ENCODE data around the gene RIPPLY3.

The RIPPLY3 gene

DNA sequence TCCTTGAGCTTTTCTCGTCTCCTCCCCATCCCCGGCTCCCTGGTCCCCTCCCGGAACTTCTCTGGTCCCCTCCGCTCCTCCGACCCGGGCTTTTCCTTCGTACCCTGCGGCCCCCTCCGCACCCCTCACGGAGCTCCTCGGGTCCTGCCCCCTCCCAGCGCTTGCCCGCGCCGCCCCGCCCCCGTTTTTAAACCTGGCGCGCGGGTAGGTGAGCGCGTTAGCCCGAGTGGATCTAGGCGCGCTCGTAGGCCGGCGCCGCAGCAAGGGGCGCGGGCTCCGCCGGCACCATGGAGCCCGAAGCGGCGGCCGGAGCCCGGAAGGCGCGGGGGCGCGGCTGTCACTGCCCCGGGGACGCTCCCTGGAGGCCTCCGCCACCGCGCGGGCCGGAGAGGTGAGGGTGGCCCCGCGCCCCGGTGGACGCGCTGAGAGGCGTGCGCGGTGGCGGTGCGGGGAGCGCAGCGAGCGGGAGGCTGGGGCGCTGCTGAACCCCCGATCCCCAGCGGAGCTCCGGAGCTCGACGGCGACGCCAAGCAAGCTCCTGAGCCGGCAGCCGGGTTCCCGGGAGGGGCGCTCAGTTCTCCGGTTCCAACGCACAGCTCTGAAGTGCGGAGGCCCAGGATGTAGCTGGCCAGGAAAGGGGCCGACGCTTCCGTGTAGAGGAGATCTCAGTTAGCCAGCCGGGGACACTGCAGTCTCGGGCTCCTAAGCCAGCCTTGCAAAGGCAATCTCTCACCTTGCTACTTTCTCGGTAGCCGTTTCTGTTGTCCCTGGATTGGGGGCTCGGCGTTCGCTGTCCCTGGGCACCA, at the start of gene RIPPLY3:
RIPPLY3 (plus strand) TSS at position 217 of the 806 bp plus-strand sequence; CDS start at position 288, 71 bp downstream.
- Mint-ChIP-seq H3K27ac (ENCODE audit: low read depth) (no peak within 1 kb of the TSS), H3K27me3 (peaks cover 17% of the 10 kb centered on the region), H3K9me3 (no peaks in the 10 kb centered on the region), H3K4me3 (peak within 1 kb of the TSS; percentile 59), H3K36me3 (ENCODE audit: insufficient read depth) (no peaks in the 10 kb centered on the region), H3K4me1 (peaks cover 5% of the 10 kb centered on the region)
- DNase-seq (ENCODE audit: low spot score in 2 of 2), result no peak
- ATAC-seq (replicated peaks; ENCODE audit: extremely low read depth, poor library complexity, severe bottlenecking), result no peak

GRCh38 chr21:36959020-36959835, 47.3 kb upstream of the RIPPLY3 start:
- ATAC-seq (replicated peaks; ENCODE audit: extremely low read depth, poor library complexity, severe bottlenecking) (no peak), DNase-seq (ENCODE audit: low spot score in 2 of 2) (no peak)
- Mint-ChIP-seq H3K27me3 (no peaks in the 10 kb centered on the region), H3K36me3 (ENCODE audit: insufficient read depth) (peaks cover 12% of the 10 kb centered on the region), H3K4me1 (peaks cover 7% of the 10 kb centered on the region), H3K9me3 (no peaks in the 10 kb centered on the region), H3K4me3 (no peak overlapping the region), H3K27ac (ENCODE audit: low read depth) (no peak overlapping the region)

- ATAC-seq (replicated peaks; ENCODE audit: extremely low read depth, poor library complexity, severe bottlenecking) (no peak), DNase-seq (ENCODE audit: low spot score in 2 of 2) (no peak)
- Mint-ChIP-seq H3K4me1 (peaks cover 20% of the 10 kb centered on the region), H3K4me3 (no peak overlapping the region), H3K27ac (ENCODE audit: low read depth) (peak overlapping the region; percentile 1), H3K9me3 (no peaks in the 10 kb centered on the region), H3K36me3 (ENCODE audit: insufficient read depth) (peaks cover 12% of the 10 kb centered on the region), H3K27me3 (no peaks in the 10 kb centered on the region)
These were observed 45.7 kb upstream of the RIPPLY3 start for GRCh38 chr21:36960676-36961284.

DNA sequence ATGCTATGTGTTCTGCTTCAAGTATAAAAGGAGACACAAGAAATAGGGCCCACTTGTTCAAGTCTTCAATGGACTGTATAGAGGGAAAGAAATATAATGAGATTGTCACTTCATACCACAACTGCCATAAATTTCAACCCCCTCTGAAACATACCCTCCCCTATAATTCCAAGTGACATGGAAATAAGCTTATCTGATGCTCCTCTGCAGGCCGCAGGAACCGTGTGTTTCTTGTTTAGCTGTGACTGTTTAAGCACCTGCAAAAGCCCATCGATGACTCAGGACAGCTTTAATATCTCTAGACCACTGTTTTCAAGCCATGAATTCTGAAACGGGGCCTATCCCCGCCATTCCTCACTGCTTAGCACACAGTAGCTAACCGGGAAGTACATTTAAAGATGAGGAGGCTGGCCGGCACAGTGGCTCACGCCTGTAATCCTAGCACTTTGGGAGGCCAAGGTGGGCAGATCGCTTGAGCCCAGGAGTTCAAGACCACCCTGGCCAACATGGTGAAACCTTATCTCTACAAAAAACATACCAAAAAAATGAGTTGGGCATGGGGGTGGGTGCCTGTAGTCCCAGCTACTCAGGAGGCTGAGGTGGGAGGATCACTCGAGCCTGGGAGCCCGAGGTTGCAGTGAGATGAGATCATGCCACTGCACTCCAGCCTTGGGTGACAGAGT, 44.3 kb upstream of the RIPPLY3 start:
- H3K4me1 Mint-ChIP-seq, result peaks cover 20% of the 10 kb centered on the region
- H3K36me3 Mint-ChIP-seq (ENCODE audit: insufficient read depth), result peaks cover 10% of the 10 kb centered on the region
- no peaks in the 10 kb centered on the region for H3K27me3 Mint-ChIP-seq
- H3K4me3 Mint-ChIP-seq, result no peak overlapping the region
- no peak for DNase-seq (ENCODE audit: low spot score in 2 of 2)
- ATAC-seq (replicated peaks; ENCODE audit: extremely low read depth, poor library complexity, severe bottlenecking), result no peak
- H3K9me3 Mint-ChIP-seq, result no peaks in the 10 kb centered on the region
- no peak overlapping the region for H3K27ac Mint-ChIP-seq (ENCODE audit: low read depth)

DNA sequence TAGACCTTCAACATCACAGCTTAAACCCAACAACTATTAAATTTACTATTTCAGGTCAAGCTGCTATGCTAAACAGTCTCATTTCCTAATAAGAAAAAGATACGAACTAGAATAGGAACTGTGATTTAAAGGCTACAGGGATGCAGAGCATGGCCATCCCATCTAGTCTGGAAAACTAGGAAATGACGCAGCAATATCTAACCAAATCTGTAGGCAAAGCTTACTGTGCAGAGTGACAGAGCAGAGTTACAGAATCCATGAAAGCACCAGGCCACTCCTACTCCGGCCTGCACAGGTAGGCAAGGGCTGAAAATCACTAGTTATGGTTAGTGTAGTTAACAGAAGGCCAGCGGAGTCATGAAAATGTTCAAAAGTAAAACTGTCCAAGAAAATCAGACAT, 42.1 kb upstream of the RIPPLY3 start:
- no peak for ATAC-seq (replicated peaks; ENCODE audit: extremely low read depth, poor library complexity, severe bottlenecking)
- DNase-seq (ENCODE audit: low spot score in 2 of 2), result no peak
- peaks cover 20% of the 10 kb centered on the region for H3K4me1 Mint-ChIP-seq
- no peaks in the 10 kb centered on the region for H3K9me3 Mint-ChIP-seq
- H3K4me3 Mint-ChIP-seq, result no peak overlapping the region
- peaks cover 7% of the 10 kb centered on the region for H3K36me3 Mint-ChIP-seq (ENCODE audit: insufficient read depth)
- no peak overlapping the region for H3K27ac Mint-ChIP-seq (ENCODE audit: low read depth)
- no peaks in the 10 kb centered on the region for H3K27me3 Mint-ChIP-seq

DNA sequence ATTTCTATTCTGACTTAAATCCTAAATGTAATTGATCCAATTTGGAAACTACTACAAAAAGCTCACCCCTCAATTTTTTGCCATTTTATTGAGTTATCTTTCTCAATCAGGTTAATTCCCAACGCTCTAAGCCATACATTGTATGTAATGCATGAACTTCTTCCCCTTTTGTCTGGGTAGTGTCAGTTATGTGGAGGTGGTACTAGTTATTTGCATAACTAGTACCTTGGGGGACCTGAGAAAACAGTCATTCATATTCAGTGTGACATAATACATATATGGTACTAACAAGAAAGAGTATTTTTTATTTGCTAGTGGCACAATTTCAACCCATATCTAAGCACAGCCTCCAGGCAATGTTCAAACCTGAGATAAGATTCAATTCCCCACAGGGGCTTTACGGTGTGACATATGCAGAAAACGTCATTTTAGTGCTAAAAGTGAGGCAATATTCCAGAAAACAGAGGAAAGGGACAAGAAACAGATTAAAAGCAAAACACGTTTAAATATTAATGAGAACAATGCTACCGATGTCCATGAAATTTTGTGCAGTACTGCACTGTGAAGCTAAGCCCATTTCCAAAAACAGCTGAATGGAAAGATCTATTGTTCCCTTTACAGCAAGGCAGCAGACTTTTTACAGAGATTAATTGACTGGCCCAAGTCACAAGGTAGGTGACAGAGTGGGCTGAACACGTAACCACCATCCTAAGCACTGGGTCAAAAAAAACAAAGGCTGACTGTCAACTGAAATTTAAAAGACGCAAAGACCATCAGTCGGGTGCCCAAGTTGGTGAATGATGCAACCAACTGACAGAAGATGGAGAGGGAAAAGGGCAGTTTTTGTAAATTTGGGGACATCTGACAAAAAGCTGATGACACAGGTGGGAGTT, 41.4 kb upstream of the RIPPLY3 start:
- H3K4me1 Mint-ChIP-seq, result peaks cover 20% of the 10 kb centered on the region
- peaks cover 7% of the 10 kb centered on the region for H3K36me3 Mint-ChIP-seq (ENCODE audit: insufficient read depth)
- H3K27ac Mint-ChIP-seq (ENCODE audit: low read depth), result peak overlapping the region; percentile 94
- no peak for ATAC-seq (replicated peaks; ENCODE audit: extremely low read depth, poor library complexity, severe bottlenecking)
- H3K4me3 Mint-ChIP-seq, result peak overlapping the region; percentile 85
- H3K9me3 Mint-ChIP-seq, result no peaks in the 10 kb centered on the region
- no peaks in the 10 kb centered on the region for H3K27me3 Mint-ChIP-seq
- no peak for DNase-seq (ENCODE audit: low spot score in 2 of 2)

GRCh38 chr21:36965720-36966065, 40.8 kb upstream of the RIPPLY3 start:
- Mint-ChIP-seq H3K27me3 (no peaks in the 10 kb centered on the region), H3K27ac (ENCODE audit: low read depth) (peak overlapping the region; percentile 94), H3K36me3 (ENCODE audit: insufficient read depth) (peaks cover 7% of the 10 kb centered on the region), H3K4me1 (peaks cover 15% of the 10 kb centered on the region), H3K4me3 (peak overlapping the region; percentile 85), H3K9me3 (no peaks in the 10 kb centered on the region)
- no peak for ATAC-seq (replicated peaks; ENCODE audit: extremely low read depth, poor library complexity, severe bottlenecking)
- DNase-seq (ENCODE audit: low spot score in 2 of 2), result no peak

DNA sequence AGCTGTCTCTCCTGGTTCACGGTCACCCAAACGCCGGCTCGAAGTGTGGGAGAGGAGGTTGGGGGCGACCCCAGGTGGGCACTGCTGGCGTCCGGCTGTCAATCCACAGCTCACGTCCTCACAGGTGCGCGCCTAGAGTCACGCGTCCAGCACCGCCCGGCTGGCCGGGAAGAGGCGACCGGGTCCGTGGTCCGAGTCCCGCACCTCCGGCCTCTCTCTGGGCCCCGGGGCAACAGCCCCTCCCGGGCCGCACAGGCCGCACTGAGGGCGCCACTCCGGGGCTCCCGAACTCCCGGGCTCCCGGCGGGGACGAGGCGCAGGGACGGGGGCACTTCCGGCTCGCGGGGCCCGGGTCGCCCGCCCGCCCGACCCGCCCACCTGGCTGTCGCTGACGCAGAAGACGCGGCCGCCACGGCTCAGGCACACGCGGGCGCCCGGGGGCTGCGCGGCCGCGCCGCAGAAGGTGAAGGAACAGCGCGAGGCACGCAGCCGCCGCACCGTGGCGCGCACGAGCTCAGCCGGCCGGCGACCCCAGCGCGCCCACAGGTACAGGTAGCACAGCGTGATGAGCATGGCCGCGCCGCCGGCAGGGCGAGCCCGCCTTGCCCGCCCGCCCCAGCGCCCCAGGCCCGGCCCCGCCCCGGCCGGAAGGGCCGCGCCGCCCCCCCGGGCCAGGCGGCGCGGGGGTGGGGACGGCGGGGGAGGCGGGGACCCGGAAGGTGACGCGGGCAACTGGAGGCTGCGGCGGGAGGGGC, 40.3 kb upstream of the RIPPLY3 start, which contains the start of gene HLCS:
HLCS (minus strand) TSS at position 604 of the 755 bp plus-strand sequence; CDS start at position 573, 31 bp downstream.
- DNase-seq (ENCODE audit: low spot score in 2 of 2) (peak; percentile 47 to 57), ATAC-seq (replicated peaks; ENCODE audit: extremely low read depth, poor library complexity, severe bottlenecking) (peak; percentile 91)
- peaks cover 13% of the 10 kb centered on the region for H3K4me1 Mint-ChIP-seq
- H3K27me3 Mint-ChIP-seq, result no peaks in the 10 kb centered on the region
- peak within 1 kb of the TSS; percentile 85 for H3K4me3 Mint-ChIP-seq
- no peaks in the 10 kb centered on the region for H3K9me3 Mint-ChIP-seq
- H3K27ac Mint-ChIP-seq (ENCODE audit: low read depth), result peak within 1 kb of the TSS; percentile 94
- peaks cover 4% of the 10 kb centered on the region for H3K36me3 Mint-ChIP-seq (ENCODE audit: insufficient read depth)

DNA sequence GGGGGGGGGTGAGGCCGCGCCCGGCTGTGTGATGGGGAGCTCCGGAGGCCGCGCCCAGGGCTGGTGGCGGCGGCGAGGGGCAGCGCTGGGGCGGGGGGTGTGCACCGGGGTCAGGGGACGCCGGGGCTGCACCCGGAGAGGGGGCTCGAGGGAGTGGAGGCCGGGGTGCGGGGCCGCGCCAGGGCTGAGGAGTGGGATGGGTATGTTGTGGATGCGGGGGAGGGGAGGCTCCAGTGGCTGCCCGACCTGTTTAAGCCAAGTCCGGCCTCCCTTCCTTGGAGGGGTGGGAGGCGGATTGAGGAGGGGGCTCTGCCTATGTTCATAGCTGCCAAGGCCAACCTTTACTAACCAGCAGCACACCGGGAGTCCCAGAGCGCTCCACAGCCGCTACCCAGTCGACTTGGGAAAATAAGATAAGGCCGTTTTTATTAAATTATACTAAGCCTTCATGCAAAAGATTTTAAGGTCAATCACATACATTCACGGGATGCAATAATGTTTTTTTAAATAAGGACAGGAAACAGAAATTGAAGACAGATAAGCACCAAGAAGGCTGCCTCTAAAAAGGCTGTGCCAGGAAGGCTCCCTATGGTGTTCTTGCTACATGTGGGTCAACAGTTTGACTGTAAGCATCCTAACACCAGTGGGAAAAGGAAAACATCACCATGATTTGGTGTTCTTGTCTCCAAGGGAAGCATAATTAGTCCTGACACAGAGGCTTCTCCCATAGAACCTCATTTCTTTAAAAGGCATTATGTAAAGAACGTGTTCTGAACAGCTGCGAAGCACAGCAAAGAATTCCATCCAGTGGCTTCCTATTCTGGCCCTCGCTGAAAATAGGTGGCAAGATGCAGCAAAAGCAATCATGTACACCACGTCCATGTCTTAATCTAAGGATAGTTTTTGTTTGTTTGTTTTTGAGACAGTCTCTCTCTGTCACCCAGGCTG, 39.4 kb upstream of the RIPPLY3 start:
- H3K27ac Mint-ChIP-seq (ENCODE audit: low read depth), result peak overlapping the region; percentile 61
- H3K27me3 Mint-ChIP-seq, result no peaks in the 10 kb centered on the region
- no peaks in the 10 kb centered on the region for H3K9me3 Mint-ChIP-seq
- H3K4me3 Mint-ChIP-seq, result peak overlapping the region; percentile 85
- DNase-seq (ENCODE audit: low spot score in 2 of 2), result no peak
- H3K4me1 Mint-ChIP-seq, result peaks cover 13% of the 10 kb centered on the region
- no peak for ATAC-seq (replicated peaks; ENCODE audit: extremely low read depth, poor library complexity, severe bottlenecking)
- peaks cover 4% of the 10 kb centered on the region for H3K36me3 Mint-ChIP-seq (ENCODE audit: insufficient read depth)

DNA sequence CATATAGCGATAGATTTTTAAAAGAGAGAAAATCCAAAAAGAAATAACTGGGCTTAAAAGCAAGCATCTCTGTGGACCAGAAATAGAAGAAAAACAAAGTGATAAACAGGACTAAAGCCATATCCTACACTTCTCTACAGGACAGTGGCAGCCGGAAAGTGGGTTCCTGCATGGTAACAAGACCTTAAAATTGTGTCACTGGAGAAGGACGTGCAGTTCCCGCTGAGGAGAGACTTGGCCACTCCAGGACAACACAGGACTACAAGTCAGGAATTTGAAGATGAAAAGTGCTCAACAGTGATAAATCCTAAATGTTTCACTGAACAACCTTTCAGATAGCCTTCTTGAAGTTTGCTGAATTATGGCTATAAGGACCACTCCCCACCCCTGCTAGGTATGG, 38.1 kb upstream of the RIPPLY3 start:
- Mint-ChIP-seq H3K4me1 (peaks cover 13% of the 10 kb centered on the region), H3K9me3 (no peaks in the 10 kb centered on the region), H3K27ac (ENCODE audit: low read depth) (no peak overlapping the region), H3K4me3 (no peak overlapping the region), H3K36me3 (ENCODE audit: insufficient read depth) (peaks cover 4% of the 10 kb centered on the region), H3K27me3 (no peaks in the 10 kb centered on the region)
- no peak for ATAC-seq (replicated peaks; ENCODE audit: extremely low read depth, poor library complexity, severe bottlenecking)
- DNase-seq (ENCODE audit: low spot score in 2 of 2), result no peak
